Mucosa of descending colon (tissue), 3 donors: Measurements from ENCODE around the gene MAST1. TPM values are rescaled to one million over a fixed set of nuclear protein-coding genes. Genes with fewer than 3 reads are reported as not detected.
"Not testable (repeated sequence)": the region's sequence is repeated elsewhere in the genome, so short reads cannot be mapped to it uniquely, and the experiment has no call there.

Experiments used
- ATAC-seq: fragments of 200-7000 bp; cut with Tn5 transposase; one replicate; pipeline ENCODE4 v1.9.1; 2020; ENCODE audit warnings: mild to moderate bottlenecking, moderate library complexity
- DNase-seq, 3 donors: peaks; one replicate each; pipeline ENCODE4 v3.0.0-alpha.2; 2020
- H3K36me3 ChIP-seq: fragments of 200-600 bp; one replicate; pipeline ENCODE4 v1.8.0; 2021; ENCODE audit warnings: low read depth, mild to moderate bottlenecking
- H3K4me1 ChIP-seq: fragments of 200-600 bp; one replicate; pipeline ENCODE4 v1.8.0; 2021; ENCODE audit warnings: low read depth, mild to moderate bottlenecking
- H3K4me3 ChIP-seq: fragments of 200-600 bp; one replicate; pipeline ENCODE4 v1.8.0; 2021; ENCODE audit warnings: mild to moderate bottlenecking
- H3K9me3 ChIP-seq: fragments of 200-600 bp; one replicate; pipeline ENCODE4 v1.8.0; 2021; ENCODE audit warnings: mild to moderate bottlenecking
- intact Hi-C, 2 donors: fragments of 100-400 bp; cut with DNase I in 1 of 2; cut with micrococcal nuclease in 1 of 2; formaldehyde crosslinking; loops; one replicate each; pipeline versions ENCODE4 v1.11.0 to v1.11.1; 2022; cut with DNase I, micrococcal nuclease
- total RNA-seq, 3 donors: library from RNA; stranded (reverse); fragmentation: NEBNext Ultra II Directional in 2 of 3; extraction: Animal tissue kit (Norgen Biotek cat#: 25700) in 2 of 3; gene quantifications; one replicate each; pipeline versions ENCODE4 v1.2.1 to v1.2.4, GENCODE V29; 2021 to 2023
- TF ChIP-seq, protein P1 (sequence below): fragments of 200-600 bp; IDR thresholded peaks from one replicate; pipeline ENCODE4 v1.8.0; 2022; ENCODE audit warnings: antibody characterized with exemption, mild to moderate bottlenecking
- donor health status: DM: no; HTN: no; CAD: no; lungs with moderate emphysema.
- donor health status: DM: no; HTN: no; CAD: no.
- donor health status: DM: no; HTN: yes; CAD: no.

The MAST1 gene
- total RNA-seq, 3 donors from 2014 or later, result 0.69 to 4.1 (median 1.2) TPM

DNA sequence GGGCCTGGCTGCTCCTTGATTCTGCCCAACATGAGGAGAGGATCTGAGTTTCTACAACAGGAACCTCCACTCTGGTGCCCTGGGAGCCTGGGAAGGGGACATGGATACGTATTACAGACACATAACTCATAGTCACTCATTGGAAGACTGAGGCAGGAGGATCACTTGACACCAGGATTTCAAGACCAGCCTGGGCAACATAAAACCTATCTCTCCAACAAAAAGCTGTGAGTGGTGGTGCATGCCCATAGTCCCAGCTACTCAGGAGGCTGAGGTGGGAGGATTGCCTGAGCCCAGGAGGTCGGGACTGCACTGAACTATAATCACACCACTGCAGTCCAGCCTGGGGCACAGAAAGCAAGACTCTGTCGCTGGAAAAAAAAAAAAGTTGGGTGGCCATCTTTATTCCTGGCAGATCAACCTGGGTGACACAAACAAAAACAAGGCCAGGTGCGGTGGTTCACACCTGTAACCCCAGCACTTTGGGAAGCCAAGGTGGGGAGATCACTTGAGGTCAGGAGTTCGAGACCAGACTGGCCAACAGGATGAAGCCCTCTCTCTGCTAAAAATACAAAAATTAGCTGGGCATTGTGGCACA is 49.8 kb downstream of the MAST1 start:
- ATAC-seq, result no peak
- TF ChIP-seq, protein P1, sequence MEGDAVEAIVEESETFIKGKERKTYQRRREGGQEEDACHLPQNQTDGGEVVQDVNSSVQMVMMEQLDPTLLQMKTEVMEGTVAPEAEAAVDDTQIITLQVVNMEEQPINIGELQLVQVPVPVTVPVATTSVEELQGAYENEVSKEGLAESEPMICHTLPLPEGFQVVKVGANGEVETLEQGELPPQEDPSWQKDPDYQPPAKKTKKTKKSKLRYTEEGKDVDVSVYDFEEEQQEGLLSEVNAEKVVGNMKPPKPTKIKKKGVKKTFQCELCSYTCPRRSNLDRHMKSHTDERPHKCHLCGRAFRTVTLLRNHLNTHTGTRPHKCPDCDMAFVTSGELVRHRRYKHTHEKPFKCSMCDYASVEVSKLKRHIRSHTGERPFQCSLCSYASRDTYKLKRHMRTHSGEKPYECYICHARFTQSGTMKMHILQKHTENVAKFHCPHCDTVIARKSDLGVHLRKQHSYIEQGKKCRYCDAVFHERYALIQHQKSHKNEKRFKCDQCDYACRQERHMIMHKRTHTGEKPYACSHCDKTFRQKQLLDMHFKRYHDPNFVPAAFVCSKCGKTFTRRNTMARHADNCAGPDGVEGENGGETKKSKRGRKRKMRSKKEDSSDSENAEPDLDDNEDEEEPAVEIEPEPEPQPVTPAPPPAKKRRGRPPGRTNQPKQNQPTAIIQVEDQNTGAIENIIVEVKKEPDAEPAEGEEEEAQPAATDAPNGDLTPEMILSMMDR, result no peak
- Histone ChIP-seq H3K36me3 (no peaks in the 10 kb centered on the region), H3K4me1 (peaks cover 21% of the 10 kb centered on the region), H3K9me3 (peaks cover 8% of the 10 kb centered on the region), H3K4me3 (no peak overlapping the region)
- DNase-seq, result no peak
- intact Hi-C loops, result loop anchor here in 1 of 2 donors (10.0 kb wide), 1 partner anchor 57 kb away; the partner anchor contains the start of gene RAD23A

DNA sequence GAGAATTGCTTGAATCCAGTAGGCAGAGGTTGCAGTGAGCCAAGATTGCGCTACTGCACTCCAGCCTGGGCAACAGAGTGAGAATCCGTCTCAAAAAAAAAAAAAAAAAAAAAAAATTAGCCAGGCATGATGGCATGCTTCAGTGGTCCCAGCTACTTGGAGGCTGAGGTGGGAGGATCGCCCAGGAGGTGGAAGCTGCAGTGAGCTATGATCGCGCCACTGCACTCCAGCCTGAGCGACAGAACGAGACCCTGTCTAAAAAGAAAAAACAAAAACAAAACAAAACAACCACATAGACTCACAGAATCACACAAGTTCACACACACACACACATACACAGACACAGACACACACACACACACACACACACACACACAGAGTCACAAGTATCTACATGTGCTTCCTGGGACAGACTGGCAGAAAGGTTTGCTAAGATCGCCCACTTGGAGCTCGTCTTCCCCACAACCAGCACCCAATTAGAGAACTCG is 52.0 kb downstream of the MAST1 start:
- intact Hi-C loops, H3K9me3 ChIP-seq, ATAC-seq, DNase-seq, H3K4me3 ChIP-seq, H3K36me3 ChIP-seq: not testable (repeated sequence)
- peaks cover 14% of the 10 kb centered on the region for H3K4me1 ChIP-seq

DNA sequence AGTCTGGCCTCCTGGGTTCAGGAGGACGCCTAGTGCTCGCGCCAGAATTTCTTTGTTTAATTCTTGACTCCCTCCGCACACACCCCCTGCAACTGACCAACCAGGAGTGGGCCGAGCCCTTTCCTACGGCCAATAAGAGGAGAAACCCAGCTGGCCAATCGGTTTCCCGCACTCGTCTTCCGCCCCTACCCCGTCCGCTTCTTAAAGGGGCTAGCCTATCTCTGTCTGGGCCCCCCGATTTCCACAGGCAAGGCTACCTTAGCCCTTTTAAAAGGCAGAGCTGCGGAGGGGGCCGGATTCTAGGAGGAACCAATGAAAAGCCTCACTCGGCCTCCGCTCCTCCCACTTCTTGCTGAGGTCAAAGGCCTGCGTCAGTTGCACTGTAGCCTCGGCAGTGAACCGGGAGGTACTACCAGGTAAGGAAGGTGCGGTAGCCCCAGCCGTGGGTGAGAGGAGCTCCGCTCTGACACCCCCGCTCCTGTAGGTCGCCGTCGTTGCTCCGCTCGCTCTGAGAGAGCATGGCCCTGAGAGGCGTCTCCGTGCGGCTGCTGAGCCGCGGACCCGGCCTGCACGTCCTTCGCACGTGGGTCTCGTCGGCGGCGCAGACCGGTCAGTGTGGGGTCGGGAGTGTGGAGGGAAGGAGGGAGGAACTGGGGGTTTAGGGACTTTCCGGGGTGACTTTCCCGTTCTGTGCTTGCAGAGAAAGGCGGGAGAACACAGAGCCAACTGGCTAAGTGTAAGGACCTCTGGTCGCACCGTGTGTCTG is 52.7 kb downstream of the MAST1 start, which contains the start of gene GCDH:
GCDH (plus strand) TSS at position 374 of the 766 bp plus-strand sequence; CDS start at position 519, 145 bp downstream.
- ATAC-seq (peak; percentile 98), DNase-seq (peak; percentile 95 to 98 (median 97))
- Histone ChIP-seq H3K4me1 (peaks cover 14% of the 10 kb centered on the region), H3K36me3 (no peaks in the 10 kb centered on the region), H3K9me3 (no peaks in the 10 kb centered on the region), H3K4me3 (peak within 1 kb of the TSS; percentile 54)
- TF ChIP-seq, protein P1, result no peak
- intact Hi-C loops, result no loop called here

DNA sequence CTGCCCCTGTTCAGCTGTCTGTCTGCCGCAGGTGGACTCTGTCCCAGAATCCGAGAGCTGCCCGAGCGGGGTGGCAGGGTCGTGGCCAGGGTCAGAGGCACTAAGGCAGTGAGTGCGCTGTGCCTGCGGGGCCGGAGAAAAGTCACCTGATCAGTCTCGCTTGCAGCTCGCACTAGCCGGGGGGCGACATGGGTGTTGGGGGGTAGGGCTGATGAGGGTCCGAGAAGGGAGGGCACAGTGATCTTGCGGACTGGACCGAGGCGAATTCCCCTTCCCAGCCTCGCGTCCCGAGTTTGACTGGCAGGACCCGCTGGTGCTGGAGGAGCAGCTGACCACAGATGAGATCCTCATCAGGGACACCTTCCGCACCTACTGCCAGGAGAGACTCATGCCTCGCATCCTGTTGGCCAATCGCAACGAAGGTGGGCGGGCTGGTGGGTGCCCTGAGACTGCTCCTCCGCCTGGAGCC is 53.3 kb downstream of the MAST1 start:
- peak in 1 of 3 donors; percentile 48 for DNase-seq
- TF ChIP-seq, protein P1, result no peak
- no peak for ATAC-seq
- no peaks in the 10 kb centered on the region for H3K9me3 ChIP-seq
- intact Hi-C loops, result no loop called here
- H3K4me3 ChIP-seq, result peak overlapping the region; percentile 54
- peaks cover 14% of the 10 kb centered on the region for H3K4me1 ChIP-seq
- no peaks in the 10 kb centered on the region for H3K36me3 ChIP-seq

DNA sequence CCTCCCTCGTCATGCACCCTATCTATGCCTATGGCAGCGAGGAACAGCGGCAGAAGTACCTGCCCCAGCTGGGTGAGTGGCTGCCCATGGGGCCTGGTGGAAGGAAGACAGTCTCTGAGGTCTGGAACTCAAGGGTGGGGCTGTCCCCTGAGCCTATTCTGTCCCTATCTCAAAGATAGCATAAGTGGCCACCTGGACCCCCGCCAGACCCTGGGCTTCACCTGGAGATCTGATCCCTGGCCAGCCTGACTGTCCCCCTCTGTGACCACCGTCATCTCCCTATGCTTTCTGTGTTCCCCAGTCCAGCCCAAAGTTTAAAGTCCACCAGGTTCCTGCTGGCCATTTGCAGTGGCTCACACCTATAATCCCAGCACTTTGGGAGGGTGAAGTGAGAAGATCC is 55.3 kb downstream of the MAST1 start:
- no peak for ATAC-seq
- Histone ChIP-seq H3K36me3 (no peaks in the 10 kb centered on the region), H3K9me3 (no peaks in the 10 kb centered on the region), H3K4me3 (no peak overlapping the region), H3K4me1 (peaks cover 14% of the 10 kb centered on the region)
- intact Hi-C loops, result no loop called here
- TF ChIP-seq, protein P1, result no peak
- DNase-seq, result no peak

DNA sequence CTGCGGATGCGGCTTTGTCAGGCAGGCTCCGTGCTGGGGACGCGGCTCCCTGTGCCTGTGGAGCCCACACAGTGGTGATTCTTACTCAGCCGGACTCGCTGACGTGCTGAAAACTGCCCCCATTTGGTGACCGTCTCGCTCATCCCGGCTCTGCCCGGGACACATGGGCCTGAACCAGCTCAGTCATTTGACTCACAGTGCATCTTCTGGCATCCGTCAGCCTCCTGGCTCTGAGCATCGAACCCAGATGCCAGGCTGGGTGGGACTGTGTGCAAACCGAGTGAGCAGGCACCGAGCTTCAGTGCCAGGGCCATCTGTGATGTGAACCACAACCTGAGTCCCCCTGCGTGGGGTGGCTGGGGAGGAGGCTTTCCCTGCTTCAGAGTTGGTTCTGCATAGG is 58.1 kb downstream of the MAST1 start:
- ATAC-seq (no peak), DNase-seq (no peak)
- Histone ChIP-seq H3K9me3 (no peaks in the 10 kb centered on the region), H3K36me3 (no peaks in the 10 kb centered on the region), H3K4me3 (no peak overlapping the region), H3K4me1 (peaks cover 8% of the 10 kb centered on the region)
- TF ChIP-seq, protein P1, result no peak
- intact Hi-C loops, result no loop called here
